ENCODE data around the gene YPEL1.
"Not testable (repeated sequence)": the region's sequence is repeated elsewhere in the genome, so short reads cannot be mapped to it uniquely, and the experiment has no call there.

The YPEL1 gene

DNA sequence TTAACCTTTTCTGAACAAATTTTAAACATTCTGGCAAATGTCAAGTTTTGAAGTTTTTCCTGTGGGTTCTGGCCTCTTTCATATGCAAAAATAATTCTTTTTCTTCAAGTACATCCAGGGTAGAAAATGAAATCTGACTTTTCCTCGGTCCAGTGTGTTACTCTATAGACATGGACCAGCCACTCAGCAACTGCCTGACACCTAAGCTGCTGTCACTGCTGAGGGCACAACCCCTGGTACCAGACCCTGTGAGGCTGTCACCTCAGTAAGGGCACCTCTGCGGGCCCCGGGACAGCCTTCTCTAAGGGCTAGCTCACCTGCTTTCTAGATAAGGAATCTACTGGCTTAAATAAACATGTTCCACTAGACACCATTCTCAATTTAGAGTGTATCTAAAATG lies 36.0 kb downstream of the YPEL1 start:
- DNase-seq (ENCODE audit: low spot score): no peak

GRCh38 chr22:21698430-21699329 lies 36.9 kb downstream of the YPEL1 start:
- DNase-seq (ENCODE audit: low spot score): no peak

- DNase-seq (ENCODE audit: low spot score): no peak
Measured at GRCh38 chr22:21697880-21698279, 37.7 kb downstream of the YPEL1 start.

DNA sequence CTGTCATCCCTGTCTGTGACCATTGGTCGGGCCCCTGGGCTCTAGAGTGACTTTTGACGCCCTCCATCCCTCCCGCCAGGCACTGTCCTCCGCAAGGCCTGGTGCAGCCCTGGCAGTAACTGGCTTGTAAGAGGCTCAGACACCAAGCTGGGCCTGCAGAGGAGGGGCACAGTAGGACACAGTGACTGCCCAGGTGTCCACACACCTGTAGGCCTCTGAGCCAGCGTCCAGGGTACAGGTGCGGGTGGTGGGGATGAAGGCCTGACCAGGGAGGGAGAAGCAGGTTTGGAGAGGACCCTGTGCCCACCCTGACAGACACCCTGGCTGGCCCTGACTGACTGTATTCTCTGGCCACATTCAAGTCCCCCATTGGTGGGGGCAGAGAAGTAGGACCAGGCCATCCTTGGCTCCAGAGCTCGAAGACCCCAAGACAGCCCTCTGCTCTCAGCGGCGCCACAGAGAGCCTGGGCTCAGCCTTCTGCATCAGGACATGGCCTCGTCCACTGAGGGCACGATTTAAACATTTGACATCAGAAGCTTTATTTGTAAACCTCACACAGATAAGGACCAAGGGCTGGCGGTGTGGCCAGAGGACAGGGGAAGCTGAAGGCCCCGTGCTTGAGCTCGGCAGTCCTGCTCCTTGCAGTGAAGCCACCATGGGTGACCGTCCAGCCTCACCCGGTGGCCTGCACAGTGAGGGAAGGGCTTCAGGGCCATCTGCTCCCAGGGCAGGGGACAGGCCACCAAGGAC lies 38.4 kb downstream of the YPEL1 start:
- DNase-seq (ENCODE audit: low spot score): no peak

- DNase-seq (ENCODE audit: low spot score): no peak
Measured at GRCh38 chr22:21696115-21696514, 39.5 kb downstream of the YPEL1 start.

GRCh38 chr22:21695430-21696085 lies 40.0 kb downstream of the YPEL1 start:
- no peak for DNase-seq (ENCODE audit: low spot score)

DNA sequence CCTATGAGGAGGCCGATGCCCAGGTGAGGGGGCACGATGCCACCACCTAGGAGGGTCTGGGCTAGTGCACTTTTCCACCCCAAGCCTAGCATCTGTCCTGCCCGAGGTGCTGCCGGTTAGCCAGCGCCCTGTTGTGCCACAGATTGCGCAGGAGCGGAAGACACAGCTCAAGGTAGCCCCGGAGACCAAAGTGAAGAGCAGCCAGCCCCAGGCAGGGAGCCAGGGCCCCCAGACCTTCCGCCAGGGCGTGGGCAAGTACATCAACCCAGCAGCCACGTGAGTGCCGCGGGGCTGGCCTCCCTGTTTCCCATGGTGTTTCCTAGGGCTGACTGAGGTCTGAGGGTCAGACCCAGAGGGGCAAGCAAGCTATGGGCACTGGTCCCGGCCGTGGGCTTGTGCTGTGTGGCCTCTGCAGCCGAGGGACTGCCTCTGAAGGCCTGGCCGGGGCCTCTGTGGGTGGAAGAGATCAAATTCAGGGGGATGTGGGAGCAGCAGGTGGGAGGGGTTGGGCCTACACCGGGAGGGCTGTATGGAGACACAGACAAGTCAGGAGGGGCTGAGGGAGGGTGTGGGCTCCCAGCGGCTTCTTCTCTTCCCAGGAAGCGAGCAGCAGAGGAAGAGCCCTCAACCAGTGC lies 40.7 kb downstream of the YPEL1 start:
- DNase-seq (ENCODE audit: low spot score): no peak

DNA sequence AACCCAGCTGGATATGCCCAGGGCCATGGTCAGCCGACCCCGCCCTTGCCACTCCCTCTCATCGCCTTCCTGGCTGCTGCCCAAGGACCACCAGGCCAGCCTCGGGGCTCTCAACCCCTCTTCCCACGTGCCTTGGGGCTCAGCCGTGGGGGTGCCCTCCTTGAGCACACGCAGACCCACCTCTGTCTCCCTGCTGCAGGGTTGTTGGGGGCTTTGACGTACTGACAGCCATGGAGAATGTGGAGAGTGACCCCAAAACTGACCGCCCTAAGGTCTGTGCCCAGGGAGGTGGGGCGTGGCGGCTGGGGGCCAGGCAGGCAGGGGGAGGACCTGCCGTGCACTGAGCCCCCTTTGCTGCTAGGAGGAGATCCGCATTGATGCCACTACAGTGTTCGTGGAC lies 41.2 kb downstream of the YPEL1 start:
- no peak for DNase-seq (ENCODE audit: low spot score)

DNA sequence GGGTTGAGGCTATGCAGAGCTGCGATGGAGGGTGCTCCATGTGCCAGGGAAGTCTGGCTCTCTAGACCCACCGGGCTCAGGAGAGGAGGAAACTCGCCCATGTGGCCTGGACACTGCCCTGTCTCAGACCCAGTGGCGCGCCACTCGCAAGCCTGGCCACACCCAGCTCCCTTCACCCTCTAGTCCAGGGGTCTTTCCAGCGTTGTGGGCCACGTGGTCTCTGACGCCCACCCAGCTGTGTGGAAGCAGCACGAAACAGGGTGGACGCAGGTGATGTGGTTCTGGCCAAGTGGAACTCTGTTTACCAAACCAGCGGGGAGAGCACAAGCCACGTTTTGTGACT lies 41.6 kb downstream of the YPEL1 start:
- DNase-seq (ENCODE audit: low spot score): no peak

- no peak for DNase-seq (ENCODE audit: low spot score)
Measured at GRCh38 chr22:21693333-21693998, 42.1 kb downstream of the YPEL1 start.

DNA sequence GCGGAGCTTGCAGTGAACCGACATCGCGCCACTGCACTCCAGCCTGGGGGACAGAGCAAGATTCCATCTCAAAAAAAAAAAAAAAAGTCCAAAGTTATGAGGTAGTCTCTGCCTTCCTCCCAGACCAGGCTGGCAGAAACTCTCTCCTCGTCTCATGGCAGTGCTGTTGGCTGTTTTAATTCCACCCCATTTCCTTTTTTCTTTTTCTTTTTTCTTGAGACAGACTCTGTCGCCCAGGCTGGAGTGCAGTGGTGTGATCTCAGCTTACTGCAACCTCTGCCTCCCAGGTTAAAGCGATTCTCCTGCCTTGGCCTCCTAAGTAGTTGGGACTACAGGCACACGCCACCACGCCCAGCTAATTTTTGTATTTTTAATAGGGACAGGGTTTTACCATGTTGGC lies 42.7 kb downstream of the YPEL1 start:
- not testable (repeated sequence) for DNase-seq (ENCODE audit: low spot score)

DNA sequence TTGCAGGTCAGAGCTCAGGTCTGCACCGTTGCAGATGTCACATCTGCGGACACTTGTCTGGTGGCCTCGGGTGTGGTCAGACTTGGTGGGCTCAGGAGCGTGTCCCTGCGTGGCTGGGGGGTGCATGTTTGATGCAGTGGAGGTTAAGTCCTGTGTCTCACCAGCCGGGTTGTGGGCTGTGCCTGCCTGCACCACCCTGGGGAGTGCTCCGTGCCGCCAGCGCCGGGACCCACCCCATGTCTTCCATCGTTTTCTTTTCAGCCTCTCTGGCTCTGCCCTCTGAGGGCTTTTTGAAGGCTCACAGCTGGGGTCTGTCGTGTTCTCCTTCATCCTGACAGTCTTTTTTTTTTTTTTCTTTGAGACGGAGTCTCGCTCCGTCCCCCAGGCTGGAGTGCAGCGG lies 43.8 kb downstream of the YPEL1 start:
- DNase-seq (ENCODE audit: low spot score): no peak

DNA sequence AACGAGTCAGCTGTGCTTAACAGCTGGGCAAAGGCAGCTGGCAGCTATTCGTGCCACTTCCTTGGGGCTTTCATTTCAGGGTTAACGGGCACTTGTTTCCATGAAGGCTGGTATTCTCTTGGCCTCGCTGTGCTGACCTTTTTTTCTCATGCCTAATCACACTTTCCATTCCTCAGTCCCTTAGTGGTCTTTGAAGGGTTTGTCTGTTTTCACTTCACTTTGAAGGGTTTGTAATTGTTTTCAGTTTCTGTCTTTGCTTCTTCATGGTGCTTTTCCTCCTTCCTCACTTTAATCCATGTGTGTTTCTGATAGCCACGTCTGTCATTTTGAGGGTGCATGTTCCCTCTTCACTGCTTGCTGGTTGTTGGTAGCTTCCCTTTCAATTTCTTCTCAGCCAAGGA lies 45.2 kb downstream of the YPEL1 start:
- DNase-seq (ENCODE audit: low spot score): no peak

GRCh38 chr22:21688706-21689381 lies 46.8 kb downstream of the YPEL1 start:
- DNase-seq (ENCODE audit: low spot score): no peak

GRCh38 chr22:21688341-21688705 lies 47.3 kb downstream of the YPEL1 start:
- DNase-seq (ENCODE audit: low spot score): no peak

- no peak for DNase-seq (ENCODE audit: low spot score)
Measured at GRCh38 chr22:21687685-21688259, 47.8 kb downstream of the YPEL1 start.

GRCh38 chr22:21686634-21687393 lies 48.8 kb downstream of the YPEL1 start:
- no peak for DNase-seq (ENCODE audit: low spot score)

GRCh38 chr22:21686193-21686608 lies 49.4 kb downstream of the YPEL1 start:
- DNase-seq (ENCODE audit: low spot score): no peak

DNA sequence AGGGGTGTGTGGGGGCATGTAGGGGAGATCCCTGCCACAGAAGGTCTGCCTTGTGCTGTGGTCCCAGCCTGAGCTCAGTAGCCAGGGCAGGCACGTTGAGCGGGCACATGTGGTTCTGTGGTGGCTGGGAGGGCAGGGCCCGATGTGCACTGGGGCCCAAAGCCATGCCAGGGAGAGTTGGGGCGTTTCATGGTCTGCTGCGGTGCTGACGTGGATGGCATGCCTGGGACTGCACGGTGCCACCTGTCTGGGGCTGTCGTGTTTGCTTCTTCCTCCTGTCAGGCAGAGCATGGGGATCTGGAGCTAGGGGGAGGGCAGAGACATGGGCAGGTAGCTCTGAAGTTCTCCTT lies 50.5 kb downstream of the YPEL1 start:
- DNase-seq (ENCODE audit: low spot score): no peak

- DNase-seq (ENCODE audit: low spot score): no peak
Measured at GRCh38 chr22:21684492-21685163, 51.0 kb downstream of the YPEL1 start.

Measured in germinal center (tissue), 1 donor.